ENCODE results near the gene CRYBG3.
"Not testable (repeated sequence)": the region's sequence is repeated elsewhere in the genome, so short reads cannot be mapped to it uniquely, and the experiment has no call there.

CRYBG3 gene

GRCh38 chr3:97821774-97822358 is at the start of gene CRYBG3:
Gene CRYBG3, plus strand, starts transcription at chr3:97822011. Its CDS starts 196 bp downstream, at chr3:97822207.
- peak; percentile 72 for DNase-seq (ENCODE audit: low read depth)

GRCh38 chr3:97772926-97773325 is 48.9 kb upstream of the CRYBG3 start:
- DNase-seq (ENCODE audit: low read depth): no peak

- DNase-seq (ENCODE audit: low read depth): no peak
Measured at GRCh38 chr3:97778152-97778551, 43.7 kb upstream of the CRYBG3 start.

- peak; percentile 2 for DNase-seq (ENCODE audit: low read depth)
Measured at GRCh38 chr3:97793420-97794019, 28.3 kb upstream of the CRYBG3 start.

GRCh38 chr3:97795951-97796350 is 25.9 kb upstream of the CRYBG3 start:
- DNase-seq (ENCODE audit: low read depth): no peak

- no peak for DNase-seq (ENCODE audit: low read depth)
Measured at GRCh38 chr3:97804471-97804870, 17.3 kb upstream of the CRYBG3 start.

- no peak for DNase-seq (ENCODE audit: low read depth)
Measured at GRCh38 chr3:97810779-97811390, 10.9 kb upstream of the CRYBG3 start.

- peak; percentile 40 for DNase-seq (ENCODE audit: low read depth)
Measured at GRCh38 chr3:97815149-97815917, 6.5 kb upstream of the CRYBG3 start.

GRCh38 chr3:97816811-97817210 is 5.0 kb upstream of the CRYBG3 start:
- no peak for DNase-seq (ENCODE audit: low read depth)

- DNase-seq (ENCODE audit: low read depth): no peak
Measured at GRCh38 chr3:97817965-97818364, 3.8 kb upstream of the CRYBG3 start.

GRCh38 chr3:97820780-97821179 is 1.0 kb upstream of the CRYBG3 start:
- no peak for DNase-seq (ENCODE audit: low read depth)

GRCh38 chr3:97821287-97821773 is 481 bp upstream of the CRYBG3 start:
- DNase-seq (ENCODE audit: low read depth): no peak

- no peak for DNase-seq (ENCODE audit: low read depth)
Measured at GRCh38 chr3:97822359-97822775, 556 bp downstream of the CRYBG3 start.

GRCh38 chr3:97823046-97824004 is 1.5 kb downstream of the CRYBG3 start:
- DNase-seq (ENCODE audit: low read depth): no peak

GRCh38 chr3:97825101-97825500 is 3.3 kb downstream of the CRYBG3 start:
- no peak for DNase-seq (ENCODE audit: low read depth)

- DNase-seq (ENCODE audit: low read depth): no peak
Measured at GRCh38 chr3:97827741-97828471, 6.1 kb downstream of the CRYBG3 start.

GRCh38 chr3:97829198-97829597 is 7.4 kb downstream of the CRYBG3 start:
- DNase-seq (ENCODE audit: low read depth): no peak

- no peak for DNase-seq (ENCODE audit: low read depth)
Measured at GRCh38 chr3:97830638-97831037, 8.8 kb downstream of the CRYBG3 start.

- DNase-seq (ENCODE audit: low read depth): no peak
Measured at GRCh38 chr3:97831140-97831539, 9.3 kb downstream of the CRYBG3 start.

GRCh38 chr3:97833184-97833583 is 11.4 kb downstream of the CRYBG3 start:
- not testable (repeated sequence) for DNase-seq (ENCODE audit: low read depth)

- DNase-seq (ENCODE audit: low read depth): no peak
Measured at GRCh38 chr3:97835761-97836160, 13.9 kb downstream of the CRYBG3 start.
